Measurements from ENCODE around the gene ARID1A.

ARID1A gene

GRCh38 chr1:26768755-26769154, 72.9 kb downstream of the ARID1A start:
- no peak for DNase-seq

- DNase-seq: no peak
These were observed 75.4 kb downstream of the ARID1A start for GRCh38 chr1:26771285-26771642.

GRCh38 chr1:26771643-26772321, 76.0 kb downstream of the ARID1A start:
- DNase-seq: no peak

DNA sequence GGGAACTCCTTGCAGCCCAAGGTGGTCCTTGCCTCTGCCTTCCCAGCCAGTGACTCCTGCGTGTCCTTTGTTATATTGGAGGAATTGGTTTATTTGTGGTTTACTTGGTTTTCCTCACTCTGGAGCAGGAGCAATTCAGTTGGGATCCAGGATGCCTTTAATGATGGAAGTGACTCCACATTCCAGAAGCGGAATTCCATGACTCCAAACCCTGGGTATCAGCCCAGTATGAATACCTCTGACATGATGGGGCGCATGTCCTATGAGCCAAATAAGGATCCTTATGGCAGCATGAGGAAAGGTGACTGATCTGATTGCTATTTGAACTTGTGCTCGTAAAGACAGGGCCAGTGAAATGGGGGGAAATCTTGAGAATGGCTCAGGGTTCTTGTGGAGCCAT, 76.9 kb downstream of the ARID1A start:
- no peak for DNase-seq

DNA sequence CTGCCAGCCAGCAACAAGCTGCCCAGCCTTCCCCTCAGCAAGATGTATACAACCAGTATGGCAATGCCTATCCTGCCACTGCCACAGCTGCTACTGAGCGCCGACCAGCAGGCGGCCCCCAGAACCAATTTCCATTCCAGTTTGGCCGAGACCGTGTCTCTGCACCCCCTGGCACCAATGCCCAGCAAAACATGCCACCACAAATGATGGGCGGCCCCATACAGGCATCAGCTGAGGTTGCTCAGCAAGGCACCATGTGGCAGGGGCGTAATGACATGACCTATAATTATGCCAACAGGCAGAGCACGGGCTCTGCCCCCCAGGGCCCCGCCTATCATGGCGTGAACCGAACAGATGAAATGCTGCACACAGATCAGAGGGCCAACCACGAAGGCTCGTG, 78.6 kb downstream of the ARID1A start:
- DNase-seq: no peak

DNA sequence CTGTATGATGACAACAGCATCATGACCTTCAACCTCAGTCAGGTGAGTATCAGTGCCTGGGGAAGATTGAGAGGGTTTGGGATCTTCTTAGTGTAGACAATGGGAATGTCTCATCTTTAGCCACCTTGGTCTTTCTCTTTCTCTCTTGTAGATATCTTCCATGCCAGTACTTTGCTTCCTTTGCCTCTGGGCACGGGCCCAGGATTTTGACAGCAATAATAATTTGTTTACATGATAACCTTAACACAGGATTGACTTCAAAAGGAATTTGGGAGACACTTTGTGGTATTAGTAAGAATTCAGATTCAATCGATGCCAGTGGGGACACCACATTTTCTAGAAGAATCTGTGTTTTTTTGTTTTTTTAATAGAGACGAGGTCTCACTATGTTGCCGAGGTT, 79.9 kb downstream of the ARID1A start:
- no peak for DNase-seq

DNA sequence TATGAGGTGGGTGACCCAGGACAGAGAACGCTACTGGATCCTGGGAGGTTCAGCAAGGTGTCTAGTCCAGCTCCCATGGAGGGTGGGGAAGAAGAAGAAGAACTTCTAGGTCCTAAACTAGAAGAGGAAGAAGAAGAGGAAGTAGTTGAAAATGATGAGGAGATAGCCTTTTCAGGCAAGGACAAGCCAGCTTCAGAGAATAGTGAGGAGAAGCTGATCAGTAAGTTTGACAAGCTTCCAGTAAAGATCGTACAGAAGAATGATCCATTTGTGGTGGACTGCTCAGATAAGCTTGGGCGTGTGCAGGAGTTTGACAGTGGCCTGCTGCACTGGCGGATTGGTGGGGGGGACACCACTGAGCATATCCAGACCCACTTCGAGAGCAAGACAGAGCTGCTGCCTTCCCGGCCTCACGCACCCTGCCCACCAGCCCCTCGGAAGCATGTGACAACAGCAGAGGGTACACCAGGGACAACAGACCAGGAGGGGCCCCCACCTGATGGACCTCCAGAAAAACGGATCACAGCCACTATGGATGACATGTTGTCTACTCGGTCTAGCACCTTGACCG, 83.4 kb downstream of the ARID1A start:
- no peak for DNase-seq

- no peak for DNase-seq
These were observed 84.6 kb downstream of the ARID1A start for GRCh38 chr1:26780344-26780957.

- DNase-seq: no peak
These were observed 85.5 kb downstream of the ARID1A start for GRCh38 chr1:26781206-26781825.

DNA sequence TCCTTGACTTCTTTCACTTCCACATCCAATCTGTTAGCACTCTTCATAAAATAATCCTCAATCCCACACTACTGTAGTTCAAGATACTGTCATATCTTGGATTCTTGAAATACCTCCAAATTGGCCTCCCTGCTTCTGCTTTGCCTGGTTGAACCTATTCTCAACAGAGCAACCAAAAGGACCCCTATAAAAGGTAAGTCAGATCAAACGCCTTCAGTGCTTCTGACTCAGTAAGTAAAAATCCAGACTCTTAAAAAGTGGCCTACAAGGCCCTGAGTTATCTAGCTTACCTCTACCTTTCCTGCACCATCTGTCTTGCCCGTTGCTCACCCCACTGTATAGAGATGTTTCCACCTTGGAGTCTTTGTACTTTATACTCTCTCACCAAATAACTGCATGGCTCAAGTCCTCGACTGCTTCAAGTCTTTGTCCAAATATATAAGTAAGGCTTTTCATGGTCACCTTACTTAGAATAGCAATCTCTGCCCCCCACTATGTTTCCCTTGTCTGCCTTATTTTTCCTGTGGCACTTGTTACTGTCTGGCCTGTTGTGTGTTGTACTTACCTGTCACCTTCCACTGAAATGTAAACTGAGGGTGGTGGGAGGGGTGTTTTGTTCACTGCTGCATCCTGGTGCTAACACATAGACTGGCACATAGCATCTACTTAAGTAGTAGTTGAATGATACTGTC, 86.9 kb downstream of the ARID1A start:
- DNase-seq: no peak

GRCh38 chr1:26783646-26784022, 87.8 kb downstream of the ARID1A start:
- DNase-seq: no peak

GRCh38 chr1:26784023-26784871, 88.4 kb downstream of the ARID1A start:
- DNase-seq: no peak

GRCh38 chr1:26784886-26785285, 89.1 kb downstream of the ARID1A start:
- no peak for DNase-seq

- no peak for DNase-seq
These were observed 90.0 kb downstream of the ARID1A start for GRCh38 chr1:26785611-26786436.

DNA sequence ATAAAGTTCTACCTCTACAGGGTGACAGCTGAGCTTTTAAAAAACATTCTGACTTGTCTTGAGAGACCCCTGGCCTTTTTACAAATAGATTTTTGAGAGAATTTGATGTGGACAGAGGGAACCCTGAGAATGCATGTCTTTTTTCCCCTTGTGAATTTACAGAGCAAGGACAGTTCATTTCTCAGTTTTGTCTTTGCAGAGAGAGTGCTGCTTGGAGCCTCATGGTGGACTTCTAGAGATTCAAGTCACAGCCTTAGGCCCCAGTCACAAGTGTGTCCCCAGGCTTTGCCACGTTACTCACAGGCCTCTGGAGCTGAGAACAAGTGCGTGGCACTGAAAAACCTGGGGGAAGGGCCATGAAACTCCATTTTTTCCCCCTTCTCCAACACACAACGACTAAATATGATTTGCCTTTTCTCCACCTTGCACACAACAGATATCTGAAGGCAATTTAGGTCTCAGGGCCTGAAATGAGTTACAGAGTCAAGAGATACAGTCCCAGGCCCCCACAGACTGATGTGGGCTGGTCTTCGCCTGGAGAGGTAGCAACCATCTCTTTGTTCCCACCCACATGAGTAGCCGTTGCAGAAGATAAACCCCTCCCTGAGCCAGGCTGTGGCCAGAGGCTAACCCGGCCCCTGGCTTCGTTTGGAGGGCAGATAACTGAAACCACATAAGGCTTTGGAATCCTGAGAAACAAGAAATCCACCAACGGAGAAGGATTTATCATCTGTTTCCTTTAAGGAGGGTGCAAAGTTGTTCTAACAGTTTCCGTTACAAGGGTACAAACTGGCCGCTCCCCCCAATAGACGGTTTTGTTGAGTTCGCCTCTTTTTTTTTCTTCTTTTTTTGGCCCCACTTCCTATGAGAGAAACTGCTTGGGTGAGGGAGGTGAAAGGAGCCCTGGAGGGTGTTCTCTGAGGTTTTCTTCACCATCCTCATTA, 90.9 kb downstream of the ARID1A start:
- DNase-seq: no peak

DNA sequence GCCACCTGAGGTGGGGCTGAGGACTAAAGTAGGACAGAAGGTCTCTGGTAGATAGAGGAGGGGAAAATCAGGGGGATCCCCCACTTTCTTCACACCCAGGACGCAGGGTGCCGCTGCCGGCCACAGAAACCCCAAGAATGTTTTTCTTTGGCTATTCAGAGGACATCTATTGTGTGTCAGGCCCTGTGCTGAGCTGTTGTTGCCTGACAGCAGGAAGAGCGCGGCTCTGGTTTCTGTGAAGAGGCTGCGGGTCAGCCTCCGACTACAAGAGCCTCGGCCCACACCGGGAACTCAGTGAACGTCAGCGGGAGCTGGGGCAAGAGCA, 91.5 kb downstream of the ARID1A start:
- peak in 1 of 4 experiments; percentile 41 for DNase-seq

DNA sequence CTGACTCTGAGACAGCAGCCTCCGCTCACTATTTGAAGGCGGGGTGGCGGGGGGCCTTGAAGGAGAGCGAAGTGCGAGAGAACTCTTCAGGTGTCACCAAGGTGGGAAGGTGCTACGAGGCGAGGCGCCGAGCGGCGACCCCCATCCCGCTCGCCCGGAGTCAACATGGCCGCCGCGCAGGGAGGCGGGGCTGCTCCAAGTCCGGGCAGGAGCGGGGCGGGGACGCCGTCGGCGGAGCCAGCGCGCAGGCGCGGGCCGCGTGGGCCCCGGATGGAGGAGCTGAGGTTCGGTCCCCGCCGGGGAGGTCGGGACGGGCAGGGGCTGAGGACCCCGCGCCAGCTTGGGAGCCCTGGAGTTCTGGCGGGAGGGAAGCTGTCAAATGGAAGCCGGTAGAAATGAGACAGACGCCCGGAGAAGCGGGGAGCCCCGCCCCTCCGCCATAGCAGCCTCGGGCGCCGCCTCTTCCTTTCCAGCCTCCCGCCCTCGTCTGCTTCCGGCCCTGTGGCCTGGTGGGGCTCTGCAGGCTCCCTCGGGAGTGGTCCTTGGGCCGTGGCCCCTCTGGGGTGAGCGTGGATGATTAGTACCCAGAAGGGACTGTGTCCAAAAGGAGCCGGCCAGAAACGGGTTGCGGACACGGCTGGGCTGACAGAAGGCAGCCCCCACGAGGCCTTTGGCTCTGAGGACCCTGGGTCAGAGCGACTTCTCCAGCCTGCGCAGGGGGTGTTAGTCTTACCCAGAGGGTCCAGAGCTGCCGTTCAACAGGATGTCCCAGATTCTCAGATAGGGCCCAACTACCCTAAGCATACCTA, 92.1 kb downstream of the ARID1A start, which contains the start of gene PIGV:
Gene PIGV (plus strand): TSS at position 245 of the 809 bp plus-strand sequence. CDS start 2,866 bp downstream, outside the sequence.
- DNase-seq: peak; percentile 77 to 84 (median 82)

- DNase-seq: no peak
These were observed 92.6 kb downstream of the ARID1A start for GRCh38 chr1:26788515-26788785.

DNA sequence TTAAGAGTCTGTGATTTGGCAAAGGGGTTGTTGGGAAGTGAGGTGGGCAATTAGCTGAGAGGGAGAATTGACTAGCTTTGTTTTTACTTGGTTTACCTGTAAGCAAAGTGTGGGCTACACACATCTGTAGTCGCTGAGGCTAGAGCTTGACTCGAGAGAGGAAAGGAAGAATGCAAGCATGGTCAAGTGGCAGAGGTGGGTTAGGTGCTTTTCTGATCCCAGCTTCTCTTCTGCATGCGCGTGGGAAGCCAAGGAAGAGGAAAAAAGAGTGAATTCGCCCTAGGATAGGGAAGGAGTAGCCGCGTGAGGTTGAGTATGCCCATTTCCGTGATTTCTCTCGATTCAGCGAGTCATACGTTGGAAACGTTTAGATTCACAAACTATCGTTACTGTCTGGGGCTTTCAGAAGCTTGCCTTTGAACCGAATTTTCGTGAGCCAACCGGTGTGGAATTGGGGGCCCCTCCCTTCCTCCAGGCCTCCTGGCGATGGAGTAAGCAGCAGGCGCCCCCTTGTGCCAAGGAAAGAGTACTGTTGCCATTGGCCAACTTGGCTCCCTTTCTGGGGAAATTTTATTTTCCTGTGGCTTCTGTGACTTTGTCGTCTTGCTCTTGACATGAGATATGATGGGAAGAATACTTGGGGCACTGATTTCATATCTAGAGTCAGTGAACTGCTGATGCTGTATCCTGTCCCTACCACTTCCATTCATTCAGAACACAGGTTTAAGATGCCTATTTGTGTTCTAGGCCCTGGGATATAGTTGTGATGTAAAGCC, 93.2 kb downstream of the ARID1A start:
- DNase-seq: peak; percentile 64 to 75 (median 70)

All from activated CD4-positive, CD25-positive, alpha-beta regulatory T cell (primary cell).